ENCODE data around the gene MUC12.
"Not testable (repeated sequence)": the region's sequence is repeated elsewhere in the genome, so short reads cannot be mapped to it uniquely, and the experiment has no call there.

DNA sequence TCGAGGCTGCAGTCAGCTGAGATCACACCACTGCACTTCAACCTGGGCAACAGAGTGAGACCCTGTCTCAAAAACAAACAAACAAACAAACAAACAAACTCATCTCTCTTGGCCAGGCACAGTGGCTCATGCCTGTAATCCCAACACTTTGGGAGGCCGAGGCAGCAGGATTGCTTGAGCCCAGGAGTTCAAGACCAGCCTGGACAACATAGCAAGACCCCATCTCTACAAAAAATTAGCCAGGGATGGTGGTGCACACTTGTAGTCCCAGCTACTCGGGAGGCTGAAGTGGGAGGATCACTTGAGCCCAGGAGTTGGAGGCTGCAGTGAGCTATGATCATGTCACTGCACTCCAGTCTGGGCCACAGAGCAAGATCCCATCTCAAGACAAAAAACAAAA lies 95.8 kb downstream of the MUC12 start:
- not testable (repeated sequence) for TF ChIP-seq CTCF (IDR thresholded peaks at IDR 0.05; ENCODE audit: poor library complexity); EZH2 (IDR thresholded peaks at IDR 0.05; ENCODE audit: borderline replicate concordance)
